Measurements from ENCODE around the gene LEAP2.

GRCh38 chr5:132901730-132902129 lies 28.3 kb downstream of the LEAP2 start:
- TF ChIP-seq CTCF (IDR thresholded peaks at IDR 0.05; ENCODE audit: insufficient read depth, low read depth, low read length) (no peak), EZH2 (IDR thresholded peaks at IDR 0.05; ENCODE audit: insufficient read depth, low read length) (no peak)
